ENCODE measurements around the gene NKAIN2.
A peak's percentile ranks its signal among the peaks of the same experiment; 100 is the strongest.

Gene NKAIN2

DNA sequence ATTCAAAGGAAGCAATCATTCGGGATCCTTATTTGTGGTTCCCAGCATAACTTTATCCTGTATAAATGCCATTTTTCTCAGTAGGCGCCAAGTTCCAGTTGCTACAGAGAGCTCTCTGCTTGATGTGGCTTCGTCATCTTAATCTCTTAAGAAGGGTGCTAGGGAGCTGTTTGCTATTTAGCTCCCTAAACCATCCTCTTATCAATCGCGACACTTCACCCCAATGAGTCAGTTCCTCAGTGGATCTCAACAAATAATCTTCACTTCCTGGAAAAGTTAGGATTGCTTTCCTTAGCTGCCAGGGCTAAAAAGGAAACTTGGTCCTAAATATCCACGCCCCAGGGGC is 1.3 kb upstream of the NKAIN2 start:
- Histone ChIP-seq H2AFZ (ENCODE audit: low read depth, low read length, severe bottlenecking) (no peak overlapping the region), H3K4me3 (ENCODE audit: insufficient read depth, low read length, poor library complexity, severe bottlenecking) (no peak overlapping the region), H3K27me3 (ENCODE audit: low read length) (no peaks in the 10 kb centered on the region), H3F3A (ENCODE audit: insufficient read depth) (no peaks in the 10 kb centered on the region), H3K9me2 (replicated peaks; ENCODE audit: insufficient read depth, low read length) (no peaks in the 10 kb centered on the region), H3K4me2 (ENCODE audit: low read depth, low read length, poor library complexity, severe bottlenecking) (no peak overlapping the region), H4K20me1 (ENCODE audit: low read depth, low read length) (no peaks in the 10 kb centered on the region), H3K79me2 (ENCODE audit: insufficient read depth, low read length) (no peaks in the 10 kb centered on the region), H3K9ac (ENCODE audit: low read length) (no peak overlapping the region), H3K9me3 (ENCODE audit: insufficient read depth, low read length) (no peaks in the 10 kb centered on the region), H3K36me3 (ENCODE audit: low read length) (no peaks in the 10 kb centered on the region), H3K27ac (ENCODE audit: low read depth, low read length) (no peak overlapping the region)
- TF ChIP-seq, protein P1, sequence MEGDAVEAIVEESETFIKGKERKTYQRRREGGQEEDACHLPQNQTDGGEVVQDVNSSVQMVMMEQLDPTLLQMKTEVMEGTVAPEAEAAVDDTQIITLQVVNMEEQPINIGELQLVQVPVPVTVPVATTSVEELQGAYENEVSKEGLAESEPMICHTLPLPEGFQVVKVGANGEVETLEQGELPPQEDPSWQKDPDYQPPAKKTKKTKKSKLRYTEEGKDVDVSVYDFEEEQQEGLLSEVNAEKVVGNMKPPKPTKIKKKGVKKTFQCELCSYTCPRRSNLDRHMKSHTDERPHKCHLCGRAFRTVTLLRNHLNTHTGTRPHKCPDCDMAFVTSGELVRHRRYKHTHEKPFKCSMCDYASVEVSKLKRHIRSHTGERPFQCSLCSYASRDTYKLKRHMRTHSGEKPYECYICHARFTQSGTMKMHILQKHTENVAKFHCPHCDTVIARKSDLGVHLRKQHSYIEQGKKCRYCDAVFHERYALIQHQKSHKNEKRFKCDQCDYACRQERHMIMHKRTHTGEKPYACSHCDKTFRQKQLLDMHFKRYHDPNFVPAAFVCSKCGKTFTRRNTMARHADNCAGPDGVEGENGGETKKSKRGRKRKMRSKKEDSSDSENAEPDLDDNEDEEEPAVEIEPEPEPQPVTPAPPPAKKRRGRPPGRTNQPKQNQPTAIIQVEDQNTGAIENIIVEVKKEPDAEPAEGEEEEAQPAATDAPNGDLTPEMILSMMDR (IDR thresholded peaks at IDR 0.05; ENCODE audit: insufficient read depth, low read length, poor library complexity, severe bottlenecking): no peak
- no peak for TF ChIP-seq EZH2phosphoT487 (conservative IDR thresholded peaks at IDR 0.05; ENCODE audit: low read length)

DNA sequence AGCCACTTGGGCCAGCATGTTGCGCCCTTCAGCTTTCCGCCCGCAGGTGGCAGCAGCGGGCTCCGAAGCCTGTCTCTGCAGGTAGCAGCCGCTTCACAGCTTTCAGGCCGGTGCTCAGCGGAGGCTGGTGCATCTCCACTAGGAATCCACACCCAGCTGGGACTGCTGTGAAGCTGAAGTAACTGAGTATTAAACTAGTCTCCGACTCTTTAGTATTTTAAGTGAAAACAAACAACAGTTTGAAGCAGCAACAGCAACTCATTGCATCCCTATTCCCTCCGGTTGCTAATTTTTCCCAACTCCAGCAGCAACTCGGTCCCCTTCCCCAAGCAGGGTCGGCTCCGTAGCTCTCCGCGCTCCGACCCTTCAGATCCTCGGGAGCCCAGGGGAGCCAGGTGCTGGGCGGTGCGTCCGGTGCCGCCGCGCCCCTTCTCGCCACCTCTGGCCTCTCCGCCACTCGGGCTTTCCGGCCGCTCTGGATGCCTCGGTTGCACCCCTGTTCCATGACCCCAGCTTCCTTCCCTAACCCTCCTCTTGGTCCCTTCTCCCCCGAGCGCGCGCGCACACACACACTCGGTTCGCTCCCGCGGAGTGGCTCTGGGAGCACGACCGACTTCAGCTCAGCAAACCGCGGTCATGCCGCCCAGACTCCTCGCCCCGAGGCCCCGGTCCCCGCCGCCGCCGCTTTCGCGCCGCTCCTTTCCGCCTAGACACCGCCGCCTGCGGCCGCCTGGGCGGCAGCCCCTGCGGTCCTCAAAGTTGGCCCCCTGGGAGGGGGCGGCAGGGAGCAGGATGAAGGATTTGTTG is 765 bp upstream of the NKAIN2 start:
- Histone ChIP-seq H3K36me3 (ENCODE audit: low read length) (no peaks in the 10 kb centered on the region), H3K9me2 (replicated peaks; ENCODE audit: insufficient read depth, low read length) (no peaks in the 10 kb centered on the region), H3K9ac (ENCODE audit: low read length) (no peak overlapping the region), H3K4me2 (ENCODE audit: low read depth, low read length, poor library complexity, severe bottlenecking) (peak overlapping the region; percentile 34), H3K27me3 (ENCODE audit: low read length) (no peaks in the 10 kb centered on the region), H3K9me3 (ENCODE audit: insufficient read depth, low read length) (no peaks in the 10 kb centered on the region), H3K27ac (ENCODE audit: low read depth, low read length) (no peak overlapping the region), H3F3A (ENCODE audit: insufficient read depth) (no peaks in the 10 kb centered on the region), H2AFZ (ENCODE audit: low read depth, low read length, severe bottlenecking) (no peak overlapping the region), H3K4me3 (ENCODE audit: insufficient read depth, low read length, poor library complexity, severe bottlenecking) (no peak overlapping the region), H3K79me2 (ENCODE audit: insufficient read depth, low read length) (no peaks in the 10 kb centered on the region), H4K20me1 (ENCODE audit: low read depth, low read length) (no peaks in the 10 kb centered on the region)
- no peak for TF ChIP-seq EZH2phosphoT487 (conservative IDR thresholded peaks at IDR 0.05; ENCODE audit: low read length)
- TF ChIP-seq, protein P1 (IDR thresholded peaks at IDR 0.05; ENCODE audit: insufficient read depth, low read length, poor library complexity, severe bottlenecking): peak; percentile 80

DNA sequence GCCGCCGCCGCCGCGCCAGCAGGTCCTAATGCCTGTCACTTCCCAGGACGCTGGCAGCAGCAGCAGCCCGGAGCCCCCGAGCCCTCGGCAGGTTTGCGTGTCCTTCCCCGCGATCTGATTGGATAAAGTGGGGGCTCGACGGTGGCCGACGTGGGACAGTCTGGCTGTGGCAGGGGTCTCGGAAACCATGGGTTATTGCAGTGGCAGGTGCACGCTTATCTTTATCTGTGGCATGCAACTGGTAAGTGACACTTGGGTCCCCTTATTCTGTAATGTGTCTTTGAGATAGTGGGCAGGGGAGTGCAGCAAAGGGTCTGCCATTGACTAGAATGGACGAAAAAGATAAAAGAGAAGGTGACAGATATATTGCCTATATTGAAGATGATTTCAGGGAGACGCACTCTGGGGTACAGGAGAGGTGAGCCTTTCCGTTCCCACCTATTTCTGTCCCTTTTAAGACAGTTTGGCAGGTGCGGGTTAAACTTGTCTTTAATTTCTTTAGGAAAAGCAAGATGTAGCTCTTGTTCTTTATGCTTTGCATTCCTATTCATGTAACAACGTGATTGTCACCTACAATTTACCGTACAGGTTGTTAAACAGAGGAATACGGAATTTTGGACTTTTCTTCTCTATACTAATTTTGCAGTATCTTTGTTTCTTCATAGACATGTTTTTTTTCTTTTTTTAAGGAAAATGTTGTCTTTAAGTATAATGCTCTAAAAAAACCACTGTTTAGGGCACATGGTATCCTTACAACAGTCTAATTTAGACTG is 535 bp downstream of the NKAIN2 start:
- Histone ChIP-seq H3K9me2 (replicated peaks; ENCODE audit: insufficient read depth, low read length) (no peaks in the 10 kb centered on the region), H3F3A (ENCODE audit: insufficient read depth) (no peaks in the 10 kb centered on the region), H3K4me2 (ENCODE audit: low read depth, low read length, poor library complexity, severe bottlenecking) (no peak overlapping the region), H2AFZ (ENCODE audit: low read depth, low read length, severe bottlenecking) (no peak overlapping the region), H3K36me3 (ENCODE audit: low read length) (no peaks in the 10 kb centered on the region), H3K4me3 (ENCODE audit: insufficient read depth, low read length, poor library complexity, severe bottlenecking) (no peak overlapping the region), H3K9me3 (ENCODE audit: insufficient read depth, low read length) (no peaks in the 10 kb centered on the region), H3K27me3 (ENCODE audit: low read length) (no peaks in the 10 kb centered on the region), H3K27ac (ENCODE audit: low read depth, low read length) (no peak overlapping the region), H3K79me2 (ENCODE audit: insufficient read depth, low read length) (no peaks in the 10 kb centered on the region), H4K20me1 (ENCODE audit: low read depth, low read length) (no peaks in the 10 kb centered on the region), H3K9ac (ENCODE audit: low read length) (no peak overlapping the region)
- no peak for TF ChIP-seq EZH2phosphoT487 (conservative IDR thresholded peaks at IDR 0.05; ENCODE audit: low read length)
- TF ChIP-seq, protein P1 (IDR thresholded peaks at IDR 0.05; ENCODE audit: insufficient read depth, low read length, poor library complexity, severe bottlenecking): no peak
